Esophagus muscularis mucosa (tissue), 3 donors: Measurements from ENCODE around the gene CTDP1.

ENCODE experiments used
- CTCF ChIP-seq, 3 experiments: fragments of 200-600 bp in 2 of 3; fragments of 450-650 bp in 1 of 3; sonication (generic) in 2 of 3; IDR thresholded peaks; one replicate each; pipeline ENCODE4 v1.5.1; 2017 to 2019; ENCODE audit warnings: antibody characterized with exemption in 3 of 3, mild to moderate bottlenecking in 2 of 3, moderate library complexity in 1 of 3
- POLR2A ChIP-seq: fragments of 450-650 bp; IDR thresholded peaks from one replicate; pipeline ENCODE4 v1.6.1; 2017; ENCODE audit warnings: antibody characterized with exemption, moderate library complexity, mild to moderate bottlenecking, low read depth
- POLR2AphosphoS5 ChIP-seq, 2 donors: sonication (generic); formaldehyde crosslinking; IDR thresholded peaks; one replicate each; pipeline ENCODE4 v1.6.1; 2017; ENCODE audit warnings: antibody characterized with exemption in 2 of 2

GRCh38 chr18:79736846-79737245 lies 57.2 kb downstream of the CTDP1 start:
- TF ChIP-seq CTCF (IDR thresholded peaks at IDR 0.05): no peak
- no peak for TF ChIP-seq POLR2A
- no peak for TF ChIP-seq POLR2AphosphoS5 (IDR thresholded peaks at IDR 0.05)
